Fibroblast of lung (primary cell): ENCODE data around the gene TLCD2. TPM values are rescaled to one million over a fixed set of nuclear protein-coding genes. Genes with fewer than 3 reads are reported as not detected.
"Not testable (repeated sequence)": the region's sequence is repeated elsewhere in the genome, so short reads cannot be mapped to it uniquely, and the experiment has no call there.

Source experiments
- DNase-seq, 2 donors: peaks; one replicate each; pipeline versions ENCODE4 v3.0.0 to v3.0.0-alpha.2; 2010; ENCODE audit warnings: low read depth in 2 of 2
- H2AFZ ChIP-seq: 2 replicates; pipeline ENCODE4 v1.5.1; 2012; ENCODE audit warnings: low read length, control low read depth, inconsistent platforms
- H3K27ac ChIP-seq: 2 replicates; pipeline ENCODE4 v1.5.1; 2011; ENCODE audit warnings: low read length, control low read depth; ENCODE audit not compliant: insufficient read depth
- H3K27me3 ChIP-seq: 2 replicates; pipeline ENCODE4 v1.5.1; 2011; ENCODE audit warnings: mild to moderate bottlenecking, low read length; ENCODE audit not compliant: control insufficient read depth, insufficient read depth
- H3K36me3 ChIP-seq: 2 replicates; pipeline ENCODE4 v1.5.1; 2011; ENCODE audit warnings: low read length; ENCODE audit not compliant: control insufficient read depth, insufficient read depth
- H3K4me1 ChIP-seq: 2 replicates; pipeline ENCODE4 v1.5.1; 2011; ENCODE audit warnings: low read length; ENCODE audit not compliant: control insufficient read depth, insufficient read depth; ENCODE audit errors: extremely low read depth
- H3K4me2 ChIP-seq: 2 replicates; pipeline ENCODE4 v1.5.1; 2011; ENCODE audit warnings: low read length, control low read depth; ENCODE audit not compliant: insufficient read depth; ENCODE audit errors: extremely low read depth
- H3K4me3 ChIP-seq, 4 experiments: fragments of 200-600 bp in 1 of 4; sonication (generic) in 1 of 4; replicated peaks in 1 of 4; 2 replicates each; pipeline ENCODE4 v1.5.1; 2011 to 2016; ENCODE audit warnings: low read length in 4 of 4, low read depth in 3 of 4, mild to moderate bottlenecking in 3 of 4, control low read depth in 2 of 4, inconsistent platforms in 1 of 4, mixed read lengths in 1 of 4; ENCODE audit not compliant: insufficient read depth in 1 of 4; ENCODE audit errors: control extremely low read depth in 1 of 4
- H3K79me2 ChIP-seq: 2 replicates; pipeline ENCODE4 v1.5.1; 2012; ENCODE audit warnings: mild to moderate bottlenecking, low read length, inconsistent platforms; ENCODE audit not compliant: control insufficient read depth, insufficient read depth
- H3K9ac ChIP-seq: 2 replicates; pipeline ENCODE4 v1.5.1; 2011; ENCODE audit warnings: mild to moderate bottlenecking, low read length, control low read depth; ENCODE audit not compliant: insufficient read depth
- H3K9me3 ChIP-seq: 2 replicates; pipeline ENCODE4 v1.5.1; 2012; ENCODE audit warnings: low read depth, low read length; ENCODE audit not compliant: control insufficient read depth, insufficient read depth
- H4K20me1 ChIP-seq: 2 replicates; pipeline ENCODE4 v1.5.1; 2011; ENCODE audit warnings: low read length; ENCODE audit not compliant: control insufficient read depth, insufficient read depth; ENCODE audit errors: extremely low read depth
- CTCF ChIP-seq, 2 donors: IDR thresholded peaks in 1 of 2; conservative IDR thresholded peaks in 1 of 2; 1 replicate in 1 of 2; 2 replicates in 1 of 2; pipeline ENCODE4 v1.5.1; 2011 to 2012; ENCODE audit warnings: low read length in 2 of 2, control low read depth in 1 of 2, inconsistent platforms in 1 of 2, low read depth in 1 of 2, mild to moderate bottlenecking in 1 of 2
- EZH2 ChIP-seq: IDR thresholded peaks from 2 replicates; pipeline ENCODE4 v1.5.1; 2012; ENCODE audit warnings: low read length, control low read depth, mild to moderate bottlenecking; ENCODE audit errors: missing control alignments
- polyA plus RNA-seq, 2 donors: library from polyadenylated mRNA; depleted of rRNA in 1 of 2; stranded (reverse) in 1 of 2; unstranded in 1 of 2; fragments of >200 nt; gene quantifications; 2 replicates each; pipeline ENCODE4 v1.2.1, GENCODE V29; 2011 to 2012; ENCODE audit warnings: missing spikeins in 1 of 2
- total RNA-seq: library from RNA; depleted of rRNA; stranded (reverse); fragments of >200 nt; gene quantifications from 2 replicates; pipeline ENCODE4 v1.2.1, GENCODE V29; 2014

The TLCD2 gene
- total and polyA plus RNA-seq, 2 donors (not counting 1 experiment from before 2014, with no cell fraction given) = 7.1 to 9.7 TPM

- Histone ChIP-seq H3K4me2 (peak within 1 kb of the TSS; percentile 75), H4K20me1 (no peaks in the 10 kb centered on the region), H3K4me3 (peak within 1 kb of the TSS; percentile 39 to 64 (median 62)), H3K27me3 (no peaks in the 10 kb centered on the region), H3K79me2 (peaks cover 5% of the 10 kb centered on the region), H3K9ac (peak within 1 kb of the TSS; percentile 62), H3K9me3 (no peaks in the 10 kb centered on the region), H3K27ac (peak within 1 kb of the TSS; percentile 64), H2AFZ (peak within 1 kb of the TSS; percentile 60), H3K4me1 (peaks cover 2% of the 10 kb centered on the region), H3K36me3 (peaks cover 12% of the 10 kb centered on the region)
- DNase-seq = peak; percentile 81 to 90
- TF ChIP-seq EZH2 (no peak), CTCF (conservative IDR thresholded peaks at IDR 0.05 in 1 of 2, IDR thresholded peaks at IDR 0.05 in 1 of 2; ENCODE audit: low read depth in 1 of 2, low read length in 2 of 2) (no peak)
These were observed 14.2 kb upstream of the TLCD2 start, which contains the start of gene WDR81 for GRCh38 chr17:1724351-1724868. TSS of gene WDR81 (plus strand) at chr17:1724704. CDS start at chr17:1724960, 256 bp downstream.

GRCh38 chr17:1722022-1722421, 11.8 kb upstream of the TLCD2 start:
- not testable (repeated sequence) for H3K36me3 ChIP-seq, H3K27me3 ChIP-seq, H3K79me2 ChIP-seq, H3K9me3 ChIP-seq, H2AFZ ChIP-seq, H4K20me1 ChIP-seq, H3K4me3 ChIP-seq, H3K27ac ChIP-seq, H3K4me2 ChIP-seq, H3K9ac ChIP-seq
- peak; percentile 62 to 78 for DNase-seq
- H3K4me1 ChIP-seq = peaks cover 13% of the 10 kb centered on the region

GRCh38 chr17:1720856-1721386, 10.7 kb upstream of the TLCD2 start:
- Histone ChIP-seq H3K4me1 (peaks cover 13% of the 10 kb centered on the region), H3K9me3 (no peaks in the 10 kb centered on the region), H3K36me3 (no peaks in the 10 kb centered on the region), H2AFZ (no peak overlapping the region), H3K4me3 (no peak overlapping the region), H3K27me3 (no peaks in the 10 kb centered on the region), H3K79me2 (peaks cover 6% of the 10 kb centered on the region), H3K9ac (no peak overlapping the region), H3K4me2 (peak overlapping the region; percentile 11), H4K20me1 (no peaks in the 10 kb centered on the region), H3K27ac (no peak overlapping the region)
- DNase-seq = peak; percentile 41 to 69
- TF ChIP-seq CTCF (conservative IDR thresholded peaks at IDR 0.05 in 1 of 2, IDR thresholded peaks at IDR 0.05 in 1 of 2; ENCODE audit: low read depth in 1 of 2, low read length in 2 of 2) = peak; percentile 99
- TF ChIP-seq EZH2 = no peak
